ENCODE measurements around the gene EIF4B. TPM values are rescaled to one million over a fixed set of nuclear protein-coding genes. Genes with fewer than 3 reads are reported as not detected.

EIF4B gene
- total and polyA plus RNA-seq, 2 of the 8 experiments (the other 6 are each of a cell fraction or from before 2014, with no cell fraction given), result 269 to 816 TPM

DNA sequence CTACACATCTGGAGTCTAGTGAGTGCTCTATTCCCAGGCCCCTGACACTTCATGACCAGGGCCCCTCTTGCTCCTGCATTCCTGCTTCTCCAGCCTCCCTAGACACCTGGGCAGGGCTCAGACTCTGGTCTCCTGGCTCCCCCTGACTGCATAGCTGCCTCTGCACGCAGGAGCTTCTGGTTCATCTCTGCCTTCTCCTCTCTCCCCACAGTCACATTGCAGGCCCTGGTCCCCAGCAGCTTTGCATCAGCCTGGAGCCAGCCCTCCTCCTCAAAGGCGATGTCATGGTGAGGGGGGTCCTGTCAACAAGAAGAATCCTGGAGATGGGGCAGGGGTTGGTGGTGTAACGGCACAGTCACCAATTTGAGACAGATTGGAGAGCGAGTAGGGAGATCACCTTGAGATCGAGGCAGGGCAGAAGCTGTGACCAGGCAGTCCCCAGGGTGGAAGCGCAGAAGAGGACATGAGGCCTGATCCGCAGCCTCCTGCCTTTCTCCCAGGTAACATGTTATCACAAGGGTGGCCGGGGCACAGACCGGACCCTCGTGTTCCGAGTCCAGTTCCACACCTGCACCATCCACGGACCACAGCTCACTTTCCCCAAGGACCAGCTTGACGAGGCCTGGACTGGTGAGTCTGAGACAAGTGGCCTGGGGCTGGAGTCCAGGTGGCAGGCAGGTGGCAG, 51.7 kb downstream of the EIF4B start:
- H2BK5ac ChIP-seq (ENCODE audit: low read depth, low read length), result no peak overlapping the region
- ChIA-PET POLR2A (ENCODE audit: partially characterized antibody) (interaction anchor here (0.7 to 5.9 kb wide), 7 partner anchors 8 to 46 kb away, joined by 3 to 26 read pairs (median 4); partner anchors contain the start of gene TNS2), CTCF (ENCODE audit: partially characterized antibody) (interaction anchor here (0.5 to 14.3 kb wide), 8 partner anchors 9 to 164 kb away, joined by 3 to 258 read pairs (median 4); partner anchors contain the start of genes IGFBP6 and TNS2)
- H3K4me1 ChIP-seq (replicated peaks in 1 of 4; ENCODE audit: control insufficient read depth in 3 of 4, insufficient read depth in 4 of 4, low read length in 3 of 4), result peaks cover 0 to 11% (median 4%) of the 10 kb centered on the region in 4 experiments; a peak in 5 of 7 replicates
- H3K23ac ChIP-seq (ENCODE audit: insufficient read length), result no peak overlapping the region
- H4K20me1 ChIP-seq (replicated peaks in 1 of 2; ENCODE audit: control insufficient read depth in 1 of 2, insufficient read depth in 2 of 2, low read length in 2 of 2), result peaks cover 2 to 4% of the 10 kb centered on the region in 2 experiments
- no peak overlapping the region for H4K91ac ChIP-seq (replicated peaks; ENCODE audit: insufficient read length, low read length)
- no peaks in the 10 kb centered on the region for H3K79me2 ChIP-seq (ENCODE audit: control insufficient read depth in 1 of 2, insufficient read depth in 2 of 2, low read length in 2 of 2)
- H4K8ac ChIP-seq (ENCODE audit: extremely low read depth, insufficient read depth, low read length), result no peak overlapping the region
- H4K5ac ChIP-seq (ENCODE audit: insufficient read length, low read depth, low read length), result no peak overlapping the region
- H3K79me1 ChIP-seq (ENCODE audit: low read depth, low read length), result peaks cover 4% of the 10 kb centered on the region; the same call in 1 of the 2 replicates
- no peak overlapping the region for H3K4me3 ChIP-seq (ENCODE audit: extremely low read depth in 1 of 4, insufficient read depth in 2 of 4, low read depth in 3 of 4, low read length in 4 of 4)
- peaks cover 0 to 12% (median 4%) of the 10 kb centered on the region in 4 experiments; a peak in 4 of 7 replicates for H3K27me3 ChIP-seq (replicated peaks in 1 of 4; ENCODE audit: control insufficient read depth in 3 of 4, extremely low read depth in 1 of 4, insufficient read depth in 3 of 4, low read length in 3 of 4)
- TF ChIP-seq RBBP5 (IDR thresholded peaks at IDR 0.05; ENCODE audit: borderline replicate concordance, low read depth, low read length), result no peak
- H3K4me2 ChIP-seq (ENCODE audit: insufficient read depth in 1 of 2, low read depth in 2 of 2, low read length in 2 of 2), result no peak overlapping the region
- DNase-seq (ENCODE audit: low read depth in 1 of 2, low spot score in 2 of 2) (no peak), FAIRE-seq (no peak)
- H3K9me3 ChIP-seq (ENCODE audit: insufficient read depth in 2 of 2, low read depth in 1 of 2, low read length in 1 of 2), result no peaks in the 10 kb centered on the region
- no peak overlapping the region for H2AFZ ChIP-seq (ENCODE audit: low read length)
- no peak overlapping the region for H3K18ac ChIP-seq (ENCODE audit: extremely low read depth, low read length)
- 91% methylated on average over 13 of the region's 13 CpGs; no CpG with 5 or more reads in 1 of the 2 experiments for WGBS, 2 experiments (ENCODE audit: extremely low coverage in 1 of 2, insufficient coverage in 1 of 2, insufficient read length in 1 of 2, insufficient replicate concordance in 2 of 2, low coverage in 1 of 2, low lambda C conversion rate in 2 of 2, missing lambda C conversion rate in 1 of 2)
- no peak overlapping the region for H2BK120ac ChIP-seq (replicated peaks; ENCODE audit: low read depth, low read length)
- H3K9ac ChIP-seq (replicated peaks in 1 of 4; ENCODE audit: extremely low read depth in 1 of 4, low read depth in 3 of 4, low read length in 3 of 4), result no peak overlapping the region
- H2BK15ac ChIP-seq (ENCODE audit: low read length), result no peak overlapping the region
- no peaks in the 10 kb centered on the region for H3K36me3 ChIP-seq (ENCODE audit: control insufficient read depth in 2 of 4, insufficient read depth in 4 of 4, low read length in 3 of 4)
- H3K4ac ChIP-seq (replicated peaks; ENCODE audit: insufficient read length, low read depth, low read length), result no peak overlapping the region
- peaks cover 8% of the 10 kb centered on the region for H3K23me2 ChIP-seq (ENCODE audit: low read depth, low read length)
- H3K27ac ChIP-seq (ENCODE audit: low read depth, low read length), result no peak overlapping the region
- H2AK5ac ChIP-seq (ENCODE audit: low read depth, low read length), result no peak overlapping the region
- H3K56ac ChIP-seq (replicated peaks; ENCODE audit: insufficient read length, low read depth, low read length), result no peak overlapping the region
- no peak overlapping the region for H3K14ac ChIP-seq (ENCODE audit: insufficient read length)
- no peak overlapping the region for H2BK20ac ChIP-seq (ENCODE audit: low read length)
- no peak overlapping the region for H2BK12ac ChIP-seq (ENCODE audit: low read depth, low read length)
